ENCODE results near the gene LRP1-AS.

DNA sequence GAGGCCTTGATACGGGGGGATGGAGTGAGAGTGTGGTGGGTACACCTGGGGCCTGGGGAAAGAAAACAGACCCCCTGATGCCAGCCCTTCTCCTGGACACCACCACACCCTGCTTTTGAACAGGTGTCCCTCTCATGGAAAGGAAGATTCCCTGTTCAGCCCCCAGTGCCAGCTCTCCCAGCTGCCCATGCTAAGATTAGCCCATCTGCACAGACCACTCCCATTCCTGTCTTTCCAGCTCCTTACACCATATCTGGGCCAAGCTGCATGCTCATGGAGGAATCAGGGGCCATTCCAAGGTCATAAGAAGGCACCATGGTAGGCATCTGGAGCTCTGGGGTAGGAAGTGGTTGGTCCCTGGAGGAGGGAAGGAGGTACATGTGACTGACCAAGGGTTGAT is 48.9 kb downstream of the LRP1-AS start:
- TF ChIP-seq, protein P1, sequence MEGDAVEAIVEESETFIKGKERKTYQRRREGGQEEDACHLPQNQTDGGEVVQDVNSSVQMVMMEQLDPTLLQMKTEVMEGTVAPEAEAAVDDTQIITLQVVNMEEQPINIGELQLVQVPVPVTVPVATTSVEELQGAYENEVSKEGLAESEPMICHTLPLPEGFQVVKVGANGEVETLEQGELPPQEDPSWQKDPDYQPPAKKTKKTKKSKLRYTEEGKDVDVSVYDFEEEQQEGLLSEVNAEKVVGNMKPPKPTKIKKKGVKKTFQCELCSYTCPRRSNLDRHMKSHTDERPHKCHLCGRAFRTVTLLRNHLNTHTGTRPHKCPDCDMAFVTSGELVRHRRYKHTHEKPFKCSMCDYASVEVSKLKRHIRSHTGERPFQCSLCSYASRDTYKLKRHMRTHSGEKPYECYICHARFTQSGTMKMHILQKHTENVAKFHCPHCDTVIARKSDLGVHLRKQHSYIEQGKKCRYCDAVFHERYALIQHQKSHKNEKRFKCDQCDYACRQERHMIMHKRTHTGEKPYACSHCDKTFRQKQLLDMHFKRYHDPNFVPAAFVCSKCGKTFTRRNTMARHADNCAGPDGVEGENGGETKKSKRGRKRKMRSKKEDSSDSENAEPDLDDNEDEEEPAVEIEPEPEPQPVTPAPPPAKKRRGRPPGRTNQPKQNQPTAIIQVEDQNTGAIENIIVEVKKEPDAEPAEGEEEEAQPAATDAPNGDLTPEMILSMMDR (optimal IDR thresholded peaks at IDR 0.05 in 1 of 3, IDR thresholded peaks at IDR 0.05 in 1 of 3, conservative IDR thresholded peaks at IDR 0.05 in 1 of 3; ENCODE audit: extremely low read depth in 1 of 3, insufficient read depth in 2 of 3, low read length in 3 of 3), result no peak
- TF ChIP-seq EZH2 (IDR thresholded peaks at IDR 0.05; ENCODE audit: low read length), result no peak

All from keratinocyte (primary cell).